Measurements from ENCODE around the gene ARID1B. TPM values are rescaled to one million over a fixed set of nuclear protein-coding genes. Genes with fewer than 3 reads are reported as not detected.

Gene ARID1B
- total RNA-seq, 4 donors from 2014 or later: 157 to 315 (median 206) TPM

DNA sequence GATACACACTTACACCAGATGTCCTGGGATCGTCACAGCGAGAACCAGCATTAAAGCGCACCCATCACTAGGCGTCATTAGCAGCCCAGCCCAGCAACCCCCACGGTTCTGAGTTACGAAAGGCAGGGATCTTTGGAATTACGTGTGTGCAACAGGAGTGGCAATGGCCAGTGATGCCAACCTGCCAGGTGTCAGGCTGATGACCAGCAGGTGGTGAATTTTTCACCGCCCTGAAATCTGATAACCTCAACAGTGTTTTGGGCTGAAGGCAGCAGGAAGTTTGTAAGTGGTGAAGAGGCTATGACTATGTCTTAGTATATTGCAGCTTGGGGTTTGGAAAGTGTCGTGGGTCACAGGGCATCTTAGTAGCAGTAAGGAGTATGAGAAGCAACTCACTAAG lies 380.1 kb downstream of the ARID1B start:
- intact Hi-C loops (cut with DNase I): no loop called here
- TF ChIP-seq, protein P1, sequence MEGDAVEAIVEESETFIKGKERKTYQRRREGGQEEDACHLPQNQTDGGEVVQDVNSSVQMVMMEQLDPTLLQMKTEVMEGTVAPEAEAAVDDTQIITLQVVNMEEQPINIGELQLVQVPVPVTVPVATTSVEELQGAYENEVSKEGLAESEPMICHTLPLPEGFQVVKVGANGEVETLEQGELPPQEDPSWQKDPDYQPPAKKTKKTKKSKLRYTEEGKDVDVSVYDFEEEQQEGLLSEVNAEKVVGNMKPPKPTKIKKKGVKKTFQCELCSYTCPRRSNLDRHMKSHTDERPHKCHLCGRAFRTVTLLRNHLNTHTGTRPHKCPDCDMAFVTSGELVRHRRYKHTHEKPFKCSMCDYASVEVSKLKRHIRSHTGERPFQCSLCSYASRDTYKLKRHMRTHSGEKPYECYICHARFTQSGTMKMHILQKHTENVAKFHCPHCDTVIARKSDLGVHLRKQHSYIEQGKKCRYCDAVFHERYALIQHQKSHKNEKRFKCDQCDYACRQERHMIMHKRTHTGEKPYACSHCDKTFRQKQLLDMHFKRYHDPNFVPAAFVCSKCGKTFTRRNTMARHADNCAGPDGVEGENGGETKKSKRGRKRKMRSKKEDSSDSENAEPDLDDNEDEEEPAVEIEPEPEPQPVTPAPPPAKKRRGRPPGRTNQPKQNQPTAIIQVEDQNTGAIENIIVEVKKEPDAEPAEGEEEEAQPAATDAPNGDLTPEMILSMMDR (IDR thresholded peaks at IDR 0.05): no peak
- TF ChIP-seq POLR2A (IDR thresholded peaks at IDR 0.05): no peak
- 94 to 95% methylated on average over 9 of the region's 9 CpGs for whole genome bisulfite sequencing, 2 donors
- Histone ChIP-seq H3K4me1 (no peaks in the 10 kb centered on the region), H3K4me3 (replicated peaks in 1 of 3) (no peak overlapping the region), H3K9me3 (no peaks in the 10 kb centered on the region), H3K27me3 (no peaks in the 10 kb centered on the region), H3K36me3 (peaks cover 3 to 10% of the 10 kb centered on the region in 2 donors), H3K27ac (no peak overlapping the region)
- DNase-seq: no peak

DNA sequence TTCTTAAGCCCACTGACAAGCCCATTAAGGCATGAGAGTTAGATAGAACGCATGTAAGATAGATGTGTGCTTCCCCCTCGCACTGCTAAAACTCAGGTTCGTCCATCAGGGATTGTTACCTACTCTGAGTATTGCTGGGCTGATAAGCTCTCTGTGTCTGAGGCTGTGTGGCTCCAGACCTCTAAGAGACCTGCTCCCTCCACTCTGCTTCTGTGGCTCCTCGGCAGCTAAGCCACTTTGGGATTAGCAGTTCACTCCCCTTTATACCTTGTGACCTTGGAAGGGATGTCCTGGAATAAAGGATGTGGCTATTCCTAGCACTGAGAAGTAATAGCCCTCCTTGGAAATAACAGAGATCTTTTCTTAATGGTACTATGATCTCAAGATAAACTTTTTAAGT lies 381.3 kb downstream of the ARID1B start:
- Histone ChIP-seq H3K27ac (no peak overlapping the region), H3K36me3 (peaks cover 3 to 10% of the 10 kb centered on the region in 2 donors), H3K4me3 (replicated peaks in 1 of 3) (no peak overlapping the region), H3K27me3 (no peaks in the 10 kb centered on the region), H3K4me1 (no peaks in the 10 kb centered on the region), H3K9me3 (no peaks in the 10 kb centered on the region)
- TF ChIP-seq, protein P1 (IDR thresholded peaks at IDR 0.05): no peak
- TF ChIP-seq POLR2A (IDR thresholded peaks at IDR 0.05): no peak
- intact Hi-C loops (cut with DNase I): no loop called here
- no peak for DNase-seq
- 91 to 94% methylated on average over 4 of the region's 4 CpGs for WGBS, 2 donors

DNA sequence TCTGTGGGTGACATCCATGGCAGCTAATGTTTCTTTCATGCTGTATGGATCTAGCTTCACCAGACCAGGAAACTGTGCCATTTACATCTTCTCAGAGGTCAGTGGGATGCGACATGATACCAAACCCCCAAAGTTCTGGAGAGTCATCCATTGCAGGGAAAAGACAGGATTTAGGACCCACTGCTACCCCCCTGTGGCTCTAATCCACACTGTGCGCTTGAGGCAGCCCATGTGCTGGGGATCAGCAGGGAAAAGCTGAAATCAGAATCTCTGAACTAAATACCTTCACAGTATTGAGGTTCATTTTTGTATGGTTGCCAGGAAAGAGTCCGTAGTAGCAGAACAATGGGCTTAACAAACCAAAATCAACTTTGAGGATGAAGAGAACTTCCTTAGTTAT lies 381.7 kb downstream of the ARID1B start:
- no peak for DNase-seq
- Histone ChIP-seq H3K4me1 (no peaks in the 10 kb centered on the region), H3K27me3 (no peaks in the 10 kb centered on the region), H3K36me3 (peaks cover 3 to 10% of the 10 kb centered on the region in 2 donors), H3K27ac (no peak overlapping the region), H3K4me3 (replicated peaks in 1 of 3) (no peak overlapping the region), H3K9me3 (no peaks in the 10 kb centered on the region)
- 89 to 96% methylated on average over 3 of the region's 3 CpGs for WGBS, 2 donors
- no peak for TF ChIP-seq POLR2A (IDR thresholded peaks at IDR 0.05)
- TF ChIP-seq, protein P1 (IDR thresholded peaks at IDR 0.05): no peak
- intact Hi-C loops (cut with DNase I): no loop called here

DNA sequence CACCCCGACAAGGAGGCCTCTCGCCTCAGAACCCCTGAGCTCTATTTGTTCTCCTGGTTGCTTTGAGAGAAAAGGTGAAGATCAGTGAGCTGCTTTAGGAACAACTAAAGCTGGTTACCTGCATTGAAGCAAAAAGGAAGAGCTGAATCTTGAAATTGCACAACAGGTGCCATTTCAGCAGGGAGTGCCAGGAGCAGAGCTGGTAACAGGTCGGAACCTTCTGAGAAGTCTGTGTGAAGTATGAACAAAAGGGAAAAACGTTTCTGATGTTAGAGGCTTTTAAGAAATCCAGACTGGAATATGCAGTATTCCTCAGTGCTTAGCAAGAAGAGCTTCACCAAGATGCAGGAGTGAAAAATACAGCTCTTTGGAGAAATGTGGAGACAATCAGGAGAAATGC lies 382.2 kb downstream of the ARID1B start:
- DNase-seq: no peak
- Histone ChIP-seq H3K27ac (no peak overlapping the region), H3K4me1 (no peaks in the 10 kb centered on the region), H3K9me3 (no peaks in the 10 kb centered on the region), H3K4me3 (replicated peaks in 1 of 3) (no peak overlapping the region), H3K27me3 (no peaks in the 10 kb centered on the region), H3K36me3 (peaks cover 3 to 10% of the 10 kb centered on the region in 2 donors)
- 77 to 84% methylated on average over 4 of the region's 4 CpGs for WGBS, 2 donors
- TF ChIP-seq POLR2A (IDR thresholded peaks at IDR 0.05): no peak
- TF ChIP-seq, protein P1 (IDR thresholded peaks at IDR 0.05): no peak
- intact Hi-C loops (cut with DNase I): no loop called here

DNA sequence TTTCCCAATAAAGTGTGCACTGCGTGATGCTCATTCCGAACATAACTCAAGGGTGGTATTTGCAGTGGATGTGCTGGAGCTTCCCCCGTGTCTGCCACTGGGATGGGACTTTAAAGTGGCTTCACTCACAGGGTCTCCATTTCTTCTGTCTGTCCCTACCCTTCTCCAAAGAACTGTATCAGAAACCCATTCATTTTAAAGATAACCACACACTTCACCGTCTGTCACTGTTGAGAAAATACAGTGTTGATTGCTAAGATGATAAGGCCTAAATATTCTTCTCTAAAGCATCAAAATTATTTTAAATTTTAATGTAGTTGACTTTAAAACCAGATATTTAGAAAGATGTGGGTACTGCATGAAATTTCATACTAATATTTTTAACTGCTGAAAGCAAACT lies 384.7 kb downstream of the ARID1B start:
- intact Hi-C loops (cut with DNase I): no loop called here
- no peak overlapping the region for H3K27ac ChIP-seq
- H3K4me1 ChIP-seq: no peaks in the 10 kb centered on the region
- peaks cover 2 to 5% of the 10 kb centered on the region in 2 donors for H3K36me3 ChIP-seq
- 90 to 91% methylated on average over 4 of the region's 4 CpGs for WGBS, 2 donors
- TF ChIP-seq, protein P1 (IDR thresholded peaks at IDR 0.05): no peak
- no peak for TF ChIP-seq POLR2A (IDR thresholded peaks at IDR 0.05)
- no peaks in the 10 kb centered on the region for H3K9me3 ChIP-seq
- H3K27me3 ChIP-seq: no peaks in the 10 kb centered on the region
- H3K4me3 ChIP-seq (replicated peaks in 1 of 3): no peak overlapping the region
- DNase-seq: no peak
